ENCODE measurements around the gene WWC1.
"Not testable (repeated sequence)": the region's sequence is repeated elsewhere in the genome, so short reads cannot be mapped to it uniquely, and the experiment has no call there.

WWC1 gene

GRCh38 chr5:168268949-168269936 lies 22.2 kb upstream of the WWC1 start:
- Histone ChIP-seq H3K9ac (ENCODE audit: low read depth, low read length) (peak overlapping the region; percentile 32), H3K36me3 (ENCODE audit: control insufficient read depth, insufficient read depth, low read length) (no peaks in the 10 kb centered on the region), H3K4me3 (ENCODE audit: low read depth, low read length) (peak overlapping the region; percentile 33), H3K27me3 (ENCODE audit: control insufficient read depth, insufficient read depth, low read length) (peaks cover 5% of the 10 kb centered on the region), H3K4me1 (ENCODE audit: control insufficient read depth, insufficient read depth, low read length) (peaks cover 6% of the 10 kb centered on the region), H3K9me3 (ENCODE audit: control insufficient read depth, insufficient read depth, low read length) (no peaks in the 10 kb centered on the region)

GRCh38 chr5:168269937-168270330 lies 21.5 kb upstream of the WWC1 start:
- Histone ChIP-seq H3K9ac (ENCODE audit: low read depth, low read length) (no peak overlapping the region), H3K4me1 (ENCODE audit: control insufficient read depth, insufficient read depth, low read length) (peaks cover 6% of the 10 kb centered on the region), H3K27me3 (ENCODE audit: control insufficient read depth, insufficient read depth, low read length) (peaks cover 5% of the 10 kb centered on the region), H3K36me3 (ENCODE audit: control insufficient read depth, insufficient read depth, low read length) (no peaks in the 10 kb centered on the region), H3K9me3 (ENCODE audit: control insufficient read depth, insufficient read depth, low read length) (no peaks in the 10 kb centered on the region), H3K4me3 (ENCODE audit: low read depth, low read length) (no peak overlapping the region)

DNA sequence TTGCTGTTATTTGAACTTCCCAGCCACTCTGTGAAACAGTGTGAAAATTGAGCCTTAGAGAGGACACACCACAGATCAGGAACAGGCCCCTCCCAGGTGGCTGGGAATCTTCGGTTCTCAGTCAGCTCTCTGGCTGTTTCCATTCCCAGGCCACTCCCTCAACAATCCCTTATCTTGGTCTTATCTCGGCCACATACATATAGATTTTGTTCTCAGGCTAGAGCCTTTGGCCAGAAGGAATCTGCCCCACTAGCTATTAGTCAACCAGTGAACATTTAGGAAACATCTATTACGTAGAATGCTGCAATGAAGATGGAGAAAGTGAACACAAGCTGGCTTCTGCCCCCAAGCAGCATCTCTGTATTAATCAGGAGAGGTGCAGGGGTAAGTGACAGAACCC lies 21.0 kb upstream of the WWC1 start:
- Histone ChIP-seq H3K27me3 (ENCODE audit: control insufficient read depth, insufficient read depth, low read length) (peaks cover 5% of the 10 kb centered on the region), H3K9ac (ENCODE audit: low read depth, low read length) (no peak overlapping the region), H3K36me3 (ENCODE audit: control insufficient read depth, insufficient read depth, low read length) (no peaks in the 10 kb centered on the region), H3K4me1 (ENCODE audit: control insufficient read depth, insufficient read depth, low read length) (peaks cover 6% of the 10 kb centered on the region), H3K4me3 (ENCODE audit: low read depth, low read length) (no peak overlapping the region), H3K9me3 (ENCODE audit: control insufficient read depth, insufficient read depth, low read length) (no peaks in the 10 kb centered on the region)

DNA sequence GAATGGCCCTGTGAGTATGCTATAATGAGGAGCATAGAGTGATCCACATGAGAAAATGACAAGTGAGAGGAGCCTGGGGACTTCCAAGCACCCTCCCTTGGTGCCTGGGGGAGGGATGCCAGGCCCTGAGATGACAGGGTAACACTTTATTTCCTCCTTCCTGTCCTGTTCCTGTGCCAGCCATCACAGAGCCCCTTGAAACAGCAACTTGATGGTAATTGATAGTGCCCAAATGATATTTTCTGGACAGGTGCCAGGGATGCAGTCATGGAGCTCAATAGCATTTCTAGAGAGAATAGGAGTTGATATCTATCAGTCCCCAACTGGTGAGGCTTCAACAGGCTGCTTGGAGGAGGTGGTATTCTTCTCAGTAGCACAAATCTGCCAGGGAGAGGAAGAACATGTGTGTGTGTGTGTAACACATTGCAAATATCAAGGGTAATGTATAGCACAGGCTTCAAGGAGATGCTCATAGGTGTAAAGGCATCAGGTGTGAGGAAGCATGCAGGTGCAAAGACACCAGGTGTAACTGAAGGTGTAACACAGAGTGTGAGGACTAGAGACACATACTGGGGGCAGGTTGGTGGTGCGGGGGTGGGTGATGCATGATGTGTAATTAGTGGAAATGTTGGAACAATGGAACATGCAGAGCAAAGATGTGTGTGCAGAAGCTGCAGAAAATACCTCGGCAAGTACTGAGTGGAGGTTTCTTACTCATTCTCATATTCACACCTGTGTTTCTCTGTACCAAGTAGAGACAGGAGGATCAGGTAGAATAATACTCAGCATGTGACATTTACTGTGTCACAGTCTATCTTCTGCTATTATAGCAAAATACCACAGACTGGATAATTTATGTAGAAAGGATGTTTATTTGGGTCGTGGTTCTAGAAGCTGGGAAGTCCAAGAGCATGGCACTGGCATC lies 18.1 kb upstream of the WWC1 start:
- Histone ChIP-seq H3K9me3 (ENCODE audit: control insufficient read depth, insufficient read depth, low read length) (no peaks in the 10 kb centered on the region), H3K4me3 (ENCODE audit: low read depth, low read length) (no peak overlapping the region), H3K36me3 (ENCODE audit: control insufficient read depth, insufficient read depth, low read length) (no peaks in the 10 kb centered on the region), H3K4me1 (ENCODE audit: control insufficient read depth, insufficient read depth, low read length) (peaks cover 6% of the 10 kb centered on the region), H3K27me3 (ENCODE audit: control insufficient read depth, insufficient read depth, low read length) (peaks cover 5% of the 10 kb centered on the region), H3K9ac (ENCODE audit: low read depth, low read length) (no peak overlapping the region)

- Histone ChIP-seq H3K9ac (ENCODE audit: low read depth, low read length) (no peak overlapping the region), H3K9me3 (ENCODE audit: control insufficient read depth, insufficient read depth, low read length) (no peaks in the 10 kb centered on the region), H3K4me3 (ENCODE audit: low read depth, low read length) (no peak overlapping the region), H3K27me3 (ENCODE audit: control insufficient read depth, insufficient read depth, low read length) (no peaks in the 10 kb centered on the region), H3K4me1 (ENCODE audit: control insufficient read depth, insufficient read depth, low read length) (peaks cover 3% of the 10 kb centered on the region), H3K36me3 (ENCODE audit: control insufficient read depth, insufficient read depth, low read length) (no peaks in the 10 kb centered on the region)
These were observed 17.0 kb upstream of the WWC1 start for GRCh38 chr5:168274406-168274805.

DNA sequence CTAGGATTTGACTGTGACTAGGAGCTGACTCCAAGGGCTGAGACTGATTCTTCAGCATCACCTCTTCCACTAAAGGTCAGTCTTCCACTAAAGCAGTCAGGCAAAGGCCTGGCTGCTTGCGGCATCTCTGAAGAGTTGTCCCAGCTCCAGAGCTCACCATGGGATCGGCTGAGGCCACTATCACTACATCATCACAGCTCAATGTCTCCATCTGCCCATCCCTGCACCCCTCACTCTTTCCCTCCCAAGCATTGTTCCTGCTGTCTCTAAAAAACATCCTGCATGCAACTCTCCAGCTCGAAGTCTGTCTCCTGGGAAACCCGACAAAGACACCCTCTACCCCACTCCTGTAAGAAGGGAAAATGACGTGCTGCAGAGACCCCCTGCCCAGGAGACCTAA lies 15.5 kb upstream of the WWC1 start:
- Histone ChIP-seq H3K9me3 (ENCODE audit: control insufficient read depth, insufficient read depth, low read length) (no peaks in the 10 kb centered on the region), H3K27me3 (ENCODE audit: control insufficient read depth, insufficient read depth, low read length) (no peaks in the 10 kb centered on the region), H3K9ac (ENCODE audit: low read depth, low read length) (no peak overlapping the region), H3K4me1 (ENCODE audit: control insufficient read depth, insufficient read depth, low read length) (no peaks in the 10 kb centered on the region), H3K36me3 (ENCODE audit: control insufficient read depth, insufficient read depth, low read length) (no peaks in the 10 kb centered on the region), H3K4me3 (ENCODE audit: low read depth, low read length) (no peak overlapping the region)

DNA sequence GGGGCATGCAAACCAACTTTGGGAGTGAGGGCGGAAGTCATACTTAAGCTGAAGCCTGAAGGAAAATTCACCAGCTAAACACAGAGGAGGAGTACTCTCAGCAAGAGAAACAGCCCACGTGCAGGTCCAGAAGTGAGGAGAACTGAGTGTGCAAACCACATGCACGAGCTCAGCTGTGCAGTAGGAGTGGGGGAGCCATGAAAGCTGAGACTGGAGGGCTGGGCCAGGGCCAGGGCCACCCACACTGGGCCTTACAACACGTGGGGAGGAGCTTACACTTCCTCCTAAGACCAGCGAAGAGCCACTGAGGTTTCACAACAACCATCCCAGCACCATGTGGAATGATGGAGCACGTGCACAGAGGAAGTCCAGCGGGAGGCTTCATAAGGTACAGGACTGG lies 9.3 kb upstream of the WWC1 start:
- Histone ChIP-seq H3K9ac (ENCODE audit: low read depth, low read length) (no peak overlapping the region), H3K27me3 (ENCODE audit: control insufficient read depth, insufficient read depth, low read length) (no peaks in the 10 kb centered on the region), H3K4me1 (ENCODE audit: control insufficient read depth, insufficient read depth, low read length) (peaks cover 9% of the 10 kb centered on the region), H3K36me3 (ENCODE audit: control insufficient read depth, insufficient read depth, low read length) (no peaks in the 10 kb centered on the region), H3K4me3 (ENCODE audit: low read depth, low read length) (no peak overlapping the region), H3K9me3 (ENCODE audit: control insufficient read depth, insufficient read depth, low read length) (no peaks in the 10 kb centered on the region)

GRCh38 chr5:168284809-168285208 lies 6.6 kb upstream of the WWC1 start:
- H3K36me3 ChIP-seq (ENCODE audit: control insufficient read depth, insufficient read depth, low read length): no peaks in the 10 kb centered on the region
- no peaks in the 10 kb centered on the region for H3K9me3 ChIP-seq (ENCODE audit: control insufficient read depth, insufficient read depth, low read length)
- H3K4me3 ChIP-seq (ENCODE audit: low read depth, low read length): no peak overlapping the region
- H3K9ac ChIP-seq (ENCODE audit: low read depth, low read length): no peak overlapping the region
- peaks cover 5% of the 10 kb centered on the region for H3K27me3 ChIP-seq (ENCODE audit: control insufficient read depth, insufficient read depth, low read length)
- H3K4me1 ChIP-seq (ENCODE audit: control insufficient read depth, insufficient read depth, low read length): peaks cover 14% of the 10 kb centered on the region

- Histone ChIP-seq H3K9me3 (ENCODE audit: control insufficient read depth, insufficient read depth, low read length) (no peaks in the 10 kb centered on the region), H3K4me1 (ENCODE audit: control insufficient read depth, insufficient read depth, low read length) (peaks cover 14% of the 10 kb centered on the region), H3K36me3 (ENCODE audit: control insufficient read depth, insufficient read depth, low read length) (no peaks in the 10 kb centered on the region), H3K9ac (ENCODE audit: low read depth, low read length) (no peak overlapping the region), H3K27me3 (ENCODE audit: control insufficient read depth, insufficient read depth, low read length) (peaks cover 5% of the 10 kb centered on the region), H3K4me3 (ENCODE audit: low read depth, low read length) (no peak overlapping the region)
These were observed 5.7 kb upstream of the WWC1 start for GRCh38 chr5:168285696-168286095.

- peaks cover 14% of the 10 kb centered on the region for H3K4me1 ChIP-seq (ENCODE audit: control insufficient read depth, insufficient read depth, low read length)
- H3K27me3 ChIP-seq (ENCODE audit: control insufficient read depth, insufficient read depth, low read length): peaks cover 5% of the 10 kb centered on the region
- no peak overlapping the region for H3K9ac ChIP-seq (ENCODE audit: low read depth, low read length)
- no peak overlapping the region for H3K4me3 ChIP-seq (ENCODE audit: low read depth, low read length)
- no peaks in the 10 kb centered on the region for H3K9me3 ChIP-seq (ENCODE audit: control insufficient read depth, insufficient read depth, low read length)
- no peaks in the 10 kb centered on the region for H3K36me3 ChIP-seq (ENCODE audit: control insufficient read depth, insufficient read depth, low read length)
These were observed 5.1 kb upstream of the WWC1 start for GRCh38 chr5:168286386-168286785.

- not testable (repeated sequence) for H3K27me3 ChIP-seq (ENCODE audit: control insufficient read depth, insufficient read depth, low read length); H3K36me3 ChIP-seq (ENCODE audit: control insufficient read depth, insufficient read depth, low read length); H3K9me3 ChIP-seq (ENCODE audit: control insufficient read depth, insufficient read depth, low read length); H3K9ac ChIP-seq (ENCODE audit: low read depth, low read length); H3K4me3 ChIP-seq (ENCODE audit: low read depth, low read length)
- peaks cover 14% of the 10 kb centered on the region for H3K4me1 ChIP-seq (ENCODE audit: control insufficient read depth, insufficient read depth, low read length)
These were observed 4.6 kb upstream of the WWC1 start for GRCh38 chr5:168286863-168287262.

Measured in iPS-15b (cell line).